ENCODE data around the gene ZCCHC10. TPM values are rescaled to one million over a fixed set of nuclear protein-coding genes. Genes with fewer than 3 reads are reported as not detected.

Gene ZCCHC10
- total and polyA plus RNA-seq, 2 donors (not counting 3 experiments of a cell fraction or from before 2014, with no cell fraction given) = 25.9 to 32.1 TPM

DNA sequence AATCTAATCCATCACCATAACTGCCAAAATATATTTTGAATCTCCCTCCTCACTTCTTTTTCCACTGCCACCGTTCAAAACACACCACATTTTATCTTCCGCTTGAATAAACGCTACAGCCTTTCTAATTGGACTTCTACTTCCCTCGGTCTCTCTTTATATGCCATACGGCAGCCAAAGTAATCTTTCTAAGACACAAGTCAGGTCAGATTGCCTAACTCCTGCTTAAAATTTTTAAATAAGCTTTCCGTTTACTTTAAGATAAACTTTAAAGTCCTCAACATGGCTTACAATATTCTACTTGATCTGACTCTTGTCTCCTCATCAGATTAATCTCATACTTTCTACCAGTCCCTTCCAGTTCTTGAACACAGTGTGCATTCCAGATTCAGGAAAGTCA lies 72.6 kb downstream of the ZCCHC10 start:
- BruUV-seq (replicated peaks) = no TSS peak
- POLR2A ChIA-PET = no interaction called here
- dilution Hi-C loops (cut with MboI; ENCODE audit: extremely low pct_ligation_motif_present, low sequenced_read_pairs) = no loop called here

More for the DNA sequence above, 72.6 kb downstream of the ZCCHC10 start:
- Histone ChIP-seq H3K9ac (replicated peaks; ENCODE audit: extremely low read depth, insufficient read depth, low read length) (no peak overlapping the region), H4K20me1 (replicated peaks; ENCODE audit: control insufficient read depth, extremely low read depth, insufficient read depth, low read length) (peaks cover 35% of the 10 kb centered on the region), H3K27ac (ENCODE audit: insufficient read depth, low read depth, low read length) (no peak overlapping the region), H3K9me3 (replicated peaks; ENCODE audit: control insufficient read depth, insufficient read depth, low read length) (no peaks in the 10 kb centered on the region), H3K79me2 (ENCODE audit: control insufficient read depth, insufficient read depth, low read length) (peaks cover 94% of the 10 kb centered on the region), H2AFZ (ENCODE audit: low read depth, low read length) (no peak overlapping the region), H3K27me3 (ENCODE audit: control insufficient read depth in 2 of 2, insufficient read depth in 2 of 2, low read length in 2 of 2) (no peaks in the 10 kb centered on the region), H3K4me2 (ENCODE audit: insufficient read depth, low read length) (no peak overlapping the region), H3K9me1 (replicated peaks; ENCODE audit: control insufficient read depth, extremely low read depth, insufficient read depth, low read length) (no peaks in the 10 kb centered on the region), H3K4me1 (ENCODE audit: control insufficient read depth, extremely low read depth, insufficient read depth, low read length) (peaks cover 8% of the 10 kb centered on the region), H3K4me3 (replicated peaks in 1 of 3; ENCODE audit: insufficient read depth in 1 of 3, low read depth in 1 of 3, low read length in 3 of 3) (no peak overlapping the region), H3K36me3 (ENCODE audit: control insufficient read depth in 2 of 2, extremely low read depth in 1 of 2, insufficient read depth in 2 of 2, low read length in 2 of 2) (peaks cover 0 to 4% of the 10 kb centered on the region in 2 experiments)
- CTCF ChIA-PET = no interaction called here
- intact Hi-C loops (cut with micrococcal nuclease) = no loop called here
- TF ChIP-seq EZH2 (IDR thresholded peaks at IDR 0.05; ENCODE audit: borderline replicate concordance, low read depth, low read length, severe bottlenecking) (no peak), POLR2AphosphoS5 (IDR thresholded peaks at IDR 0.05; ENCODE audit: insufficient read depth, low read depth, low read length) (no peak), MAX (IDR thresholded peaks at IDR 0.05; ENCODE audit: insufficient read depth, insufficient read length) (no peak), GATA2 (IDR thresholded peaks at IDR 0.05; ENCODE audit: insufficient read depth, insufficient read length, low read depth, low read length) (no peak), JUN (IDR thresholded peaks at IDR 0.05; ENCODE audit: borderline replicate concordance, insufficient read depth, insufficient read length, low read depth) (no peak), MYC (IDR thresholded peaks at IDR 0.05; ENCODE audit: low read depth, low read length) (no peak), FOS (IDR thresholded peaks at IDR 0.05; ENCODE audit: borderline replicate concordance, insufficient read depth, low read length) (no peak), POLR2A (IDR thresholded peaks at IDR 0.05; ENCODE audit: low read depth, low read length) (no peak)
- TF ChIP-seq, protein P1, sequence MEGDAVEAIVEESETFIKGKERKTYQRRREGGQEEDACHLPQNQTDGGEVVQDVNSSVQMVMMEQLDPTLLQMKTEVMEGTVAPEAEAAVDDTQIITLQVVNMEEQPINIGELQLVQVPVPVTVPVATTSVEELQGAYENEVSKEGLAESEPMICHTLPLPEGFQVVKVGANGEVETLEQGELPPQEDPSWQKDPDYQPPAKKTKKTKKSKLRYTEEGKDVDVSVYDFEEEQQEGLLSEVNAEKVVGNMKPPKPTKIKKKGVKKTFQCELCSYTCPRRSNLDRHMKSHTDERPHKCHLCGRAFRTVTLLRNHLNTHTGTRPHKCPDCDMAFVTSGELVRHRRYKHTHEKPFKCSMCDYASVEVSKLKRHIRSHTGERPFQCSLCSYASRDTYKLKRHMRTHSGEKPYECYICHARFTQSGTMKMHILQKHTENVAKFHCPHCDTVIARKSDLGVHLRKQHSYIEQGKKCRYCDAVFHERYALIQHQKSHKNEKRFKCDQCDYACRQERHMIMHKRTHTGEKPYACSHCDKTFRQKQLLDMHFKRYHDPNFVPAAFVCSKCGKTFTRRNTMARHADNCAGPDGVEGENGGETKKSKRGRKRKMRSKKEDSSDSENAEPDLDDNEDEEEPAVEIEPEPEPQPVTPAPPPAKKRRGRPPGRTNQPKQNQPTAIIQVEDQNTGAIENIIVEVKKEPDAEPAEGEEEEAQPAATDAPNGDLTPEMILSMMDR (IDR thresholded peaks at IDR 0.05; ENCODE audit: extremely low read depth in 1 of 2, insufficient read depth in 1 of 2, low read depth in 1 of 2, low read length in 2 of 2) = no peak
- DNase-seq (ENCODE audit: low read depth, low spot score) (no peak), FAIRE-seq (no peak)

Data from endothelial cell of umbilical vein (primary cell).